ENCODE data around the gene COL11A2. TPM values are rescaled to one million over a fixed set of nuclear protein-coding genes. Genes with fewer than 3 reads are reported as not detected.

The COL11A2 gene
- total RNA-seq, 1 donor from 2014 or later, result 3.8 TPM

- Mint-ChIP-seq H3K36me3 (ENCODE audit: unreplicated experiment) (peaks cover 14% of the 10 kb centered on the region), H3K27ac (ENCODE audit: unreplicated experiment) (no peak overlapping the region), H3K9me3 (ENCODE audit: unreplicated experiment) (no peaks in the 10 kb centered on the region), H3K4me3 (ENCODE audit: unreplicated experiment) (no peak overlapping the region), H3K4me1 (ENCODE audit: low read depth, unreplicated experiment) (peaks cover 3% of the 10 kb centered on the region), H3K27me3 (ENCODE audit: unreplicated experiment) (no peaks in the 10 kb centered on the region)
- TF ChIP-seq, protein P1, sequence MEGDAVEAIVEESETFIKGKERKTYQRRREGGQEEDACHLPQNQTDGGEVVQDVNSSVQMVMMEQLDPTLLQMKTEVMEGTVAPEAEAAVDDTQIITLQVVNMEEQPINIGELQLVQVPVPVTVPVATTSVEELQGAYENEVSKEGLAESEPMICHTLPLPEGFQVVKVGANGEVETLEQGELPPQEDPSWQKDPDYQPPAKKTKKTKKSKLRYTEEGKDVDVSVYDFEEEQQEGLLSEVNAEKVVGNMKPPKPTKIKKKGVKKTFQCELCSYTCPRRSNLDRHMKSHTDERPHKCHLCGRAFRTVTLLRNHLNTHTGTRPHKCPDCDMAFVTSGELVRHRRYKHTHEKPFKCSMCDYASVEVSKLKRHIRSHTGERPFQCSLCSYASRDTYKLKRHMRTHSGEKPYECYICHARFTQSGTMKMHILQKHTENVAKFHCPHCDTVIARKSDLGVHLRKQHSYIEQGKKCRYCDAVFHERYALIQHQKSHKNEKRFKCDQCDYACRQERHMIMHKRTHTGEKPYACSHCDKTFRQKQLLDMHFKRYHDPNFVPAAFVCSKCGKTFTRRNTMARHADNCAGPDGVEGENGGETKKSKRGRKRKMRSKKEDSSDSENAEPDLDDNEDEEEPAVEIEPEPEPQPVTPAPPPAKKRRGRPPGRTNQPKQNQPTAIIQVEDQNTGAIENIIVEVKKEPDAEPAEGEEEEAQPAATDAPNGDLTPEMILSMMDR (IDR thresholded peaks at IDR 0.05; ENCODE audit: partially characterized antibody, unreplicated experiment), result no peak
- no peak for DNase-seq
These were observed 67.8 kb downstream of the COL11A2 start for GRCh38 chr6:33124525-33124901.

- Mint-ChIP-seq H3K27me3 (ENCODE audit: unreplicated experiment) (no peaks in the 10 kb centered on the region), H3K4me3 (ENCODE audit: unreplicated experiment) (no peak overlapping the region), H3K27ac (ENCODE audit: unreplicated experiment) (no peak overlapping the region), H3K9me3 (ENCODE audit: unreplicated experiment) (peaks cover under 1% of the 10 kb centered on the region), H3K36me3 (ENCODE audit: unreplicated experiment) (peaks cover 14% of the 10 kb centered on the region), H3K4me1 (ENCODE audit: low read depth, unreplicated experiment) (peaks cover 3% of the 10 kb centered on the region)
- DNase-seq, result no peak
- TF ChIP-seq, protein P1 (IDR thresholded peaks at IDR 0.05; ENCODE audit: partially characterized antibody, unreplicated experiment), result peak; percentile 56
These were observed 68.3 kb downstream of the COL11A2 start for GRCh38 chr6:33123732-33124524.

DNA sequence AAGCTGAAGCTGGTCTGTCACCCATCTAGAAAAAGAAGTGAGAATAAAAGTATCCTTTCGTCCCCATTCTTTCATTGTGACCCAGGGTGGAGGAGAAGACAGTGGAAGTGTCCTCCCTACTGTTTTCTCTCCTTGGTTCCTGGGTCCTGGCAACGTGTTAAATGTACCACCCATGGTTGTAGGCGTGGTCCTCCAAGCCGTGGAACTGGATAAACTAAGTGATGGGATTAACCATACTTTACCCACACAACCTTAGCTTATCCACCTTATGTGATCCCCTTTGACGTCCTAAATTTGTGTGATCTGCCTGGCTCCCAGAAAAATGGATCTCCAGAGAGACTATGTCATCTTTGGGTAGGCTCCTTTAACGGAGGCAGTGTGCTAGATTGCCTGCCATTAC is 69.1 kb downstream of the COL11A2 start:
- Mint-ChIP-seq H3K4me3 (ENCODE audit: unreplicated experiment) (no peak overlapping the region), H3K4me1 (ENCODE audit: low read depth, unreplicated experiment) (peaks cover 3% of the 10 kb centered on the region), H3K9me3 (ENCODE audit: unreplicated experiment) (peaks cover 2% of the 10 kb centered on the region), H3K27me3 (ENCODE audit: unreplicated experiment) (no peaks in the 10 kb centered on the region), H3K36me3 (ENCODE audit: unreplicated experiment) (peaks cover 14% of the 10 kb centered on the region), H3K27ac (ENCODE audit: unreplicated experiment) (no peak overlapping the region)
- TF ChIP-seq, protein P1 (IDR thresholded peaks at IDR 0.05; ENCODE audit: partially characterized antibody, unreplicated experiment), result no peak
- DNase-seq, result no peak

GRCh38 chr6:33120001-33120400 is 72.3 kb downstream of the COL11A2 start:
- Mint-ChIP-seq H3K9me3 (ENCODE audit: unreplicated experiment) (peaks cover 3% of the 10 kb centered on the region), H3K36me3 (ENCODE audit: unreplicated experiment) (peaks cover 14% of the 10 kb centered on the region), H3K4me3 (ENCODE audit: unreplicated experiment) (no peak overlapping the region), H3K4me1 (ENCODE audit: low read depth, unreplicated experiment) (peaks cover 15% of the 10 kb centered on the region), H3K27me3 (ENCODE audit: unreplicated experiment) (peaks cover 14% of the 10 kb centered on the region), H3K27ac (ENCODE audit: unreplicated experiment) (no peak overlapping the region)
- DNase-seq, result no peak
- TF ChIP-seq, protein P1 (IDR thresholded peaks at IDR 0.05; ENCODE audit: partially characterized antibody, unreplicated experiment), result no peak

DNA sequence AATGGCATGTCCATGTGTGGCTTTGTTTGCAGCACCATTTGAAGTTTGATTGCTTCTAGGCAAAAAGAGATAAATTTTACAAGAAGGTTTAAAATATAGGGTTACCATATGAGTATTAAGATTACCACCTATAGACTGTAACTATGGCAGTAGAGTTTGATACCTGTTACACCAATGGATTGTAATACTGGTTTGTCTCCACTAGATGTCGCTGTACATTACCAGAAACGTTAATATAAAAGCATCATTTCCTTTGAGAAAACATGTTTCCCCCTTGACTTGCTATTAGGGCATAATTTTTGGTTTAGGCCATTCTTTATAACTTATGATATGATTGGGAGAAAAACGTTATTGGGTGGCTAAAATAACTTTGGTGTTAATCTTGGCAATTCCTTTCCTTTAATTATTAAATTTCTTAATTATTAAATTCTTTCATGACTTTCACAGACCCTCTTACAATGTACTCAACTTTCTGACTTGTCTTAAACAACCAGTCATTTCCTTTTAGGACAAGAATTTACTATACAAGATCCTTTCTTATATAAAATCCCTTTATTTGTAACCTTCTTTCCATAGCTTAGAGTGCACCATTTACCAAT is 73.6 kb downstream of the COL11A2 start:
- Mint-ChIP-seq H3K27me3 (ENCODE audit: unreplicated experiment) (peaks cover 14% of the 10 kb centered on the region), H3K4me1 (ENCODE audit: low read depth, unreplicated experiment) (peaks cover 15% of the 10 kb centered on the region), H3K9me3 (ENCODE audit: unreplicated experiment) (peaks cover 3% of the 10 kb centered on the region)

More for the DNA sequence above, 73.6 kb downstream of the COL11A2 start:
- TF ChIP-seq, protein P1 (IDR thresholded peaks at IDR 0.05; ENCODE audit: partially characterized antibody, unreplicated experiment), result peak; percentile 96
- Mint-ChIP-seq H3K36me3 (ENCODE audit: unreplicated experiment) (peaks cover 6% of the 10 kb centered on the region), H3K27ac (ENCODE audit: unreplicated experiment) (no peak overlapping the region), H3K4me3 (ENCODE audit: unreplicated experiment) (no peak overlapping the region)
- DNase-seq, result no peak

Measured in glutamatergic neuron (in vitro differentiated cells).